ENCODE results near the gene ABCC3. TPM values are rescaled to one million over a fixed set of nuclear protein-coding genes. Genes with fewer than 3 reads are reported as not detected.

The ABCC3 gene
- total and polyA plus RNA-seq, 12 donors, result 0.23 to 5.7 (median 1.1) TPM; not detected in 1

DNA sequence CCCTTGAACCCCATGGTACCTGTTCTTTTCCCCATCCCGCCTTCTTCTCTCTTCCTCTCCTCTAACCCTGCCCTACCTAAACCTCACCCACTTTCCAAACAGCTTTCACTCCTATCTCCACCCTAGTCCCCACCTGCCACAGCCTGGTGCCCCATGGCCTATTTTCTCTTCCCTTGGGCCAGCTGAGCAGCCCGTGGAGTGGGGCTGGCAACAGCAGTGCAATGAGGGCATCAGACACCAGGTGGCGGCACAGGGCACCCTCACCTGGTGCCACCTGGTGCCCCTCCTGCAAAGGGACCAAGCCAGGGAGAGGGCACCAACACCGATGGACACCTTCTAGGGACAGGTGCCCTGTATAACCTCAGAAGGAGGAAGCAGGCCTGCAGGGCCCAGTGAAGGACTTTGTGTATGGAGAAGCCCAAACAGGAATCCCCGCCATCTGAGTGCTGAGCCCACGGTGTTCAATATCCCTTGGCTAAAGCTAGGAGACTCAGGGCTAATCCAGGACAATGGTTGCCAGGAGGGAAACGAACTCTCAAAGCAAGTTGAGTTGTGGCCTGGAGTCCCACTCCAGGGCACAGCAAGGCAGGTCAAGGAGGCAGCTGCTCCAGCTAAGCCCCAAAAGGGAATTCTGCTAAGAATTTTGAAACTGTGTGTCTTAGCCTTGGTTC lies 4.0 kb upstream of the ABCC3 start:
- peak in 5 of 8 donors; percentile 48 to 58 (median 50) for ATAC-seq
- Histone ChIP-seq H3K36me3 (no peaks in the 10 kb centered on the region), H3K4me3 (no peak overlapping the region), H3K9me3 (no peaks in the 10 kb centered on the region), H3K4me1 (peaks cover 7 to 29% (median 15%) of the 10 kb centered on the region in 9 donors), H3K27ac (no peak overlapping the region), H3K27me3 (peaks cover 10 to 93% (median 67%) of the 10 kb centered on the region in 7 donors)
- DNase-seq, result peak; percentile 24 to 48
- TF ChIP-seq, protein P1, sequence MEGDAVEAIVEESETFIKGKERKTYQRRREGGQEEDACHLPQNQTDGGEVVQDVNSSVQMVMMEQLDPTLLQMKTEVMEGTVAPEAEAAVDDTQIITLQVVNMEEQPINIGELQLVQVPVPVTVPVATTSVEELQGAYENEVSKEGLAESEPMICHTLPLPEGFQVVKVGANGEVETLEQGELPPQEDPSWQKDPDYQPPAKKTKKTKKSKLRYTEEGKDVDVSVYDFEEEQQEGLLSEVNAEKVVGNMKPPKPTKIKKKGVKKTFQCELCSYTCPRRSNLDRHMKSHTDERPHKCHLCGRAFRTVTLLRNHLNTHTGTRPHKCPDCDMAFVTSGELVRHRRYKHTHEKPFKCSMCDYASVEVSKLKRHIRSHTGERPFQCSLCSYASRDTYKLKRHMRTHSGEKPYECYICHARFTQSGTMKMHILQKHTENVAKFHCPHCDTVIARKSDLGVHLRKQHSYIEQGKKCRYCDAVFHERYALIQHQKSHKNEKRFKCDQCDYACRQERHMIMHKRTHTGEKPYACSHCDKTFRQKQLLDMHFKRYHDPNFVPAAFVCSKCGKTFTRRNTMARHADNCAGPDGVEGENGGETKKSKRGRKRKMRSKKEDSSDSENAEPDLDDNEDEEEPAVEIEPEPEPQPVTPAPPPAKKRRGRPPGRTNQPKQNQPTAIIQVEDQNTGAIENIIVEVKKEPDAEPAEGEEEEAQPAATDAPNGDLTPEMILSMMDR (IDR thresholded peaks at IDR 0.05), result peak; percentile 31 to 74 (median 71)
- intact Hi-C loops (cut with DNase I), result loop anchor here in 8 of 10 donors (1.0 to 5.0 kb wide), 4 partner anchors 47 to 52 kb away; no protein-coding TSS in a partner anchor
- 70 to 72% methylated on average over 7 of the region's 7 CpGs for WGBS, 2 donors

DNA sequence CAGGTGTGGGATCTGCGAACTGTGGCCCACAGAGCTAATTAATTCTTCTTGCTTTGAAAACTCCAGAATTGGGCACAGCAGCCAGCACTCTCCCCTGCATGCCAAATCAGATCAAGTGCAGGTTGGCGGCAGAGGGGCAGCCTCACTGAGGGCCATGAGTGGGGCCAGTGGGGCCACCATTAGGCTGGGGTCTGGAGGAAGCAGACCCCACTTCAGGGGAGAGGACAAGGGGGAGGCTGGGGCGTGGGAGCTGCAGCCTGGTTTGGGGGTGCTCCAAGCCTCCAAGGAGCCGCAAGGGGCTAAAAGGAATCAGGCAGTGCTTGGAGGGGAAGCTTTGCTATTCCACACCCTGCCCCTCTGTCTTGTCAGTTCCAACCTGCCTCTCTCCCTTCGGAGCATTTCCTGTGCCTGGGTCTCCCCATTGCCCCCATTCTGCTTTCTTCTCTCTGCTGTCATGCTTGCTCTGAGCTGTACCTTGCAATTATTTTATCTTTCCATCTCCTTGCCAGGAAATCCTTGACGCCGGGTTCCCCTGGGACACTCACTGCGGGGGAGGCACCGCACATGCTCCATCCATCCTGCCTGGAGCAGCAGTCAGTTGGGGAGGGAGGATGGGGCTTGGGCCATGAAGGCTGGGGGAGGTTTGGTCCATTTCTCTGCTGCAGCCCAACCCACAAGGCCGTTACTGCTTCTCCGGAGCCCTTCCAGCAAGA lies 3.3 kb upstream of the ABCC3 start:
- Histone ChIP-seq H3K9me3 (no peaks in the 10 kb centered on the region), H3K4me1 (peaks cover 2 to 27% (median 11%) of the 10 kb centered on the region in 9 donors), H3K27me3 (peaks cover 12 to 98% (median 74%) of the 10 kb centered on the region in 7 donors), H3K36me3 (no peaks in the 10 kb centered on the region), H3K4me3 (no peak overlapping the region), H3K27ac (no peak overlapping the region)
- ATAC-seq, result no peak
- DNase-seq, result no peak
- TF ChIP-seq, protein P1 (IDR thresholded peaks at IDR 0.05), result no peak
- intact Hi-C loops (cut with DNase I), result loop anchor here in 7 of 10 donors (2.0 to 5.0 kb wide), 3 partner anchors 46 to 51 kb away; no protein-coding TSS in a partner anchor
- WGBS, 2 donors, result 53 to 61% methylated on average over 11 of the region's 11 CpGs

DNA sequence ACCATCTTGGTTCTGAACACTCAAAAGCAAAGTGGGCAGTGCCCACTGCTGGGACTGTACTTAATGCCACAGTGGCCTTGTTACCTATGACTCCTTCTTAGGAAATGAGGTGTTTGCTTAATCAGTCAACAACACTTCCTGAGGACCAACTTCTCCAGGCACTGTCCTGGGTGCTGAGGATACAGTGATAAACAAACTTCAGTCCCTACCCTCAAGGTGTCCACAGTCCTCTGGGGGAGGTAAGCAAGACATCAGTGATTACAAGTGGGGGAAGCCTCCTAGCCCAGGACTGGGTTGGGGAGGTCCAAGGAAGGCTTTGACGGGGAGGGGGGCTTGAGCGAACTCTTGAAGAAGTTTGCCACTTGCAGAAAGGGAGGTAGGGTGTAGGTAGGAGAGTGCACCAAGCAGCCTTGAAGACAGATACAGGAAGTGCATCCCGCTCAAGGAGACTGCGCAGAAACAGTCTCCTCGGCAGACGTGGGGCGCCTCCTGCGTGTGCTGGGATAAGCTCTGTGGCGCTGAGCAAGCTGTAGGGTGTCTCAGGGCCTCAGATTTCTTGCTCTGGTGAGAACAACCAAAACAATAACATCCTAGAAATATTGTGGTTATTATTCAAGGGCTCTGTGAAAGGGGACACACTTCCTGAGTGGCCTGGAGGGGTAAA lies 2.6 kb upstream of the ABCC3 start:
- TF ChIP-seq, protein P1 (IDR thresholded peaks at IDR 0.05), result no peak
- WGBS, 2 donors, result 79 to 83% methylated on average over 9 of the region's 9 CpGs
- DNase-seq (no peak), ATAC-seq (no peak)
- Histone ChIP-seq H3K9me3 (no peaks in the 10 kb centered on the region), H3K4me3 (no peak overlapping the region), H3K4me1 (peaks cover 0 to 28% (median 10%) of the 10 kb centered on the region in 9 donors), H3K27me3 (peaks cover 12 to 98% (median 75%) of the 10 kb centered on the region in 7 donors), H3K27ac (no peak overlapping the region), H3K36me3 (no peaks in the 10 kb centered on the region)
- intact Hi-C loops (cut with DNase I), result loop anchor here in 7 of 10 donors (2.0 to 5.0 kb wide), 3 partner anchors 45 to 50 kb away; no protein-coding TSS in a partner anchor

DNA sequence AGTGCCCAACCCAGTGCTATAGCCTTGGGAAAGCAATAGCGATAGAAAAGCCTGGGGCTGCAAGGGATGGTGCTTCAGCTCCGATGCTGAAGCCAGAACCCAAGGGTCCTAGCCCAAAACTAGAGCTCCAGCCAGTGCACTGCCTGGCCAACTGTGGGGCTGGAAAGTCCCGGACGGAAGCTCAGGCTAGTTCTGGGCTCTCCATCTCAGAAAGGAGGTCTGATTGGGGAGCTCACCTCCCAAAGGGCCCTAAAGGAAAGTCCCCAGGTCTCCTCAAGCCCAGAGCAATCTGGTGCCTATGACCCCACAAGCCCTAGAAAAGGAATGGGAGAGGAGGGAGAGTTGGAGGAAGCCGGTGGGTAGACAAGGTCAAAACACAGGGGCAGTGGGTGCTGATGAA lies 2.0 kb upstream of the ABCC3 start:
- ATAC-seq (no peak), DNase-seq (no peak)
- intact Hi-C loops (cut with DNase I), result loop anchor here in 6 of 10 donors (5.0 kb wide), 2 partner anchors 45 to 50 kb away; no protein-coding TSS in a partner anchor
- TF ChIP-seq, protein P1 (IDR thresholded peaks at IDR 0.05), result no peak
- Histone ChIP-seq H3K9me3 (no peaks in the 10 kb centered on the region), H3K27ac (no peak overlapping the region), H3K36me3 (no peaks in the 10 kb centered on the region), H3K4me1 (peaks cover 0 to 28% (median 10%) of the 10 kb centered on the region in 9 donors), H3K4me3 (no peak overlapping the region), H3K27me3 (peaks cover 12 to 94% (median 71%) of the 10 kb centered on the region in 7 donors)
- 85 to 93% methylated on average over 5 of the region's 5 CpGs for WGBS, 2 donors

All from heart right ventricle (tissue), 16 donors.